ENCODE results near the gene PRKAG3. TPM values are rescaled to one million over a fixed set of nuclear protein-coding genes. Genes with fewer than 3 reads are reported as not detected.
"Not testable (repeated sequence)": the region's sequence is repeated elsewhere in the genome, so short reads cannot be mapped to it uniquely, and the experiment has no call there.

Gene PRKAG3
- total and polyA plus RNA-seq, 2 donors, result 1.2 TPM; not detected in 1

DNA sequence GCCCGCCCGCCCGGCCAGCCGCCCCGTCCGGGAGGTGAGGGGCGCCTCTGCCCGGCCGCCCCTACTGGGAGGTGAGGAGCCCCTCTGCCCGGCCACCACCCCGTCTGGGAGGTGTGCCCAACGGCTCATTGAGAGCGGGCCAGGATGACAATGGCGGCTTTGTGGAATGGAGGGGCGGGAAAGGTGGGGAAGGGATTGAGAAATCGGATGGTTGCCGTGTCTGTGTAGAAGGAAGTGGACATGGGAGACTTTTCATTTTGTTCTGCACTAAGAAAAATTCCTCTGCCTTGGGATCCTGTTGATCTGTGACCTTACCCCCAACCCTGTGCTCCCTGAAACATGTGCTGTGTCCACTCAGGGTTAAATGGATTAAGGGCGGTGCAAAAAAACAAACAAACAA is 15.4 kb upstream of the PRKAG3 start:
- not testable (repeated sequence) for DNase-seq (ENCODE audit: extremely low spot score); H3K4me1 ChIP-seq (ENCODE audit: insufficient read depth); H3K27ac ChIP-seq (ENCODE audit: low read depth); H3K4me3 ChIP-seq (ENCODE audit: low read depth, low read length); H3K36me3 ChIP-seq (ENCODE audit: insufficient read depth)
- WGBS, result 79% methylated on average over 17 of the region's 18 CpGs

DNA sequence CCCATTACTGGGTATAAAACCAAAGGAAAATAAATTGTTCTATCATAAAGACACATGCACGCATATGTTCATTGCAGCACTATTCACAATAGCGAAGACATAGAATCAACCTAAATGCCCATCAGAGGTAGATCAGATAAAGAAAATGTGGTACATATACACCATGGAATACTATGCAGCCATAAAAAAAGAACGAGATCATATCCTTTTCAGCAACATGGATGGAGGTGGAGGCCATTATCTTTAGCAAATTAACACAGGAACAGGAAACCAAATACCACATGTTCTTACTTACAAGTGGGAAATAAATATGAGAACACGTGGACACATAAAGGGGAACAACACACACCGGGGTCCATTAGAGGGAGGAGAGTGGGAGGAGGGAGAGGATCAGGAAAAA is 12.7 kb upstream of the PRKAG3 start:
- not testable (repeated sequence) for H3K36me3 ChIP-seq (ENCODE audit: insufficient read depth); H3K4me1 ChIP-seq (ENCODE audit: insufficient read depth); DNase-seq (ENCODE audit: extremely low spot score); H3K4me3 ChIP-seq (ENCODE audit: low read depth, low read length); H3K27ac ChIP-seq (ENCODE audit: low read depth)
- WGBS, result 78% methylated on average over 5 of the region's 5 CpGs

DNA sequence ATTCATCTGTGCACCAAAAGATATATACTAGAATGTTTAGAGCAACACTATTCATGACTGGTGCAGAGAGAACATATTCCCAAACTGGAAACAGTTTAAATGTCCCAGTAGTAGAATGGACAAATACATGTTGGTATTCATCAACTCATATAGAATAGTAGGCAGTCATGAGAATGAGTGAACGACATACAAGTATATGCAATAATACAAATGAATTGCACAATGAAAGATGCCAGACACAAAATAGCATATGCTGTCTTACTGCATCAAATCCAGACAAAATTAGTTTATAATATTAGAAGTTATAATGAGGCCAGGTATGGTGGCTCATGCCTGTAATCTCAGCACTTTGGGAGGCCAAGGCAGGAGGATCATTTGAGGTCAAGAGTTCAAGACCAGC is 8.3 kb upstream of the PRKAG3 start:
- Histone ChIP-seq H3K36me3 (ENCODE audit: insufficient read depth) (no peaks in the 10 kb centered on the region), H3K4me3 (ENCODE audit: low read depth, low read length) (no peak overlapping the region), H3K27ac (ENCODE audit: low read depth) (no peak overlapping the region), H3K4me1 (ENCODE audit: insufficient read depth) (no peaks in the 10 kb centered on the region)
- no peak for DNase-seq (ENCODE audit: extremely low spot score)
- WGBS, result 88% methylated on average over 1 of the region's 1 CpG

DNA sequence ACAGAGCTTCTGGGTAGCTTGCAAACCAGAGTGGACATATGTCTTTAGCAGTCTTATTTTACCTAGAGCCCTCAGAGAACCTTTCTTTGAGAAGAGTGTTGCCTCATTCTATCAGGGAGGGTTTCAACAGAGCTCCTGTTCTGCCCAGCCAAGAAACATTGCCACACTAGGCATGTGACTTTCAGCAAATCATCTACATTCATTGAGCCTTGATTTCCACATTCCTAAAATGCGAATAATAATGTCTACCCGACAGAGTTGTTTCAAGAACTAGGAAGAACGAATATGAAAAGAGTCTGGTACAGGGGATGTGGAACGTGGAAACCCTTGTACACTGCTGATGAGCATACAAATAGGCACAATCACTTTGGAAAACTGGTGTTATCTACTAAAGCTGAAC is 7.8 kb upstream of the PRKAG3 start:
- DNase-seq (ENCODE audit: extremely low spot score), result no peak
- H3K36me3 ChIP-seq (ENCODE audit: insufficient read depth), result no peaks in the 10 kb centered on the region
- WGBS, result 73% methylated on average over 4 of the region's 4 CpGs
- H3K27ac ChIP-seq (ENCODE audit: low read depth), result no peak overlapping the region
- H3K4me1 ChIP-seq (ENCODE audit: insufficient read depth), result no peaks in the 10 kb centered on the region
- H3K4me3 ChIP-seq (ENCODE audit: low read depth, low read length), result no peak overlapping the region

DNA sequence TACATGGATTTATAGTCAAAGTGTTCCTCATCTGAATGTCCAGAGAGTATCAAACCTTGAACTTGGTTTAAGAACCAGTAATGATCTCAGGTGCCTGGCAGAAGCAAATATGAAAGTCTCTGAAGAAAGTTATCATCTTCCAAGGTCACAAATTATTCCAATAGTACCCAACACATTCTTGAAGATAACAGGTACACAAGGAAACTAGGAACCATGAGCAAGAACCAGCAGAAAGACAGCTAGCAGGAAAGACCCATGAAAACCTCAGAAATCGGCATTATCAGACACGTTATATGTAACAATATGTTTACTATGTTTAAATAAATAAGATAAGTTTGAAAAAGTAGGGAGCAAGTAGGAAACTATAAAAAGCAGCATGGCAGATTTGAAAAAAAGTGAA is 5.9 kb upstream of the PRKAG3 start:
- no peak for DNase-seq (ENCODE audit: extremely low spot score)
- Histone ChIP-seq H3K36me3 (ENCODE audit: insufficient read depth) (no peaks in the 10 kb centered on the region), H3K4me3 (ENCODE audit: low read depth, low read length) (no peak overlapping the region), H3K4me1 (ENCODE audit: insufficient read depth) (no peaks in the 10 kb centered on the region), H3K27ac (ENCODE audit: low read depth) (no peak overlapping the region)
- WGBS, result 79% methylated on average over 2 of the region's 2 CpGs

DNA sequence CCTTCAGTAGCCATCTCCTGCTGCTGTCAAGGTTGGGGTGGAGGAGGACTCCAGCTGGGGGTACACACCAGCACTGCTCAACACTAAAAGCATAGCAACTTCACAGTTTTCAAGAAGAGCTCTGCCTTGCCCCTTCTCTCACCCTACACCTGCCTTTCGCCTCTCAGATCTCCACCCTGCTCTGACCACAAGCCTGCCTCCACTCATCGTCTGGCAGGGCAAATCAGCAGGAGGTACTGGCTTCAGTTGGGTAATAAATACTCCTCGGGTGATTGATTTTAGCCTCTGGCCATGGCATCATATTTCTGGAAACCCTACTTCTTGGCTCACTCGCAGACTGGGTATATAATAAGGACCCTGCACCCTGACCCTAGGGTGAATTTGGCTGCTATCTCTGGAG is 3.1 kb upstream of the PRKAG3 start:
- no peak overlapping the region for H3K27ac ChIP-seq (ENCODE audit: low read depth)
- DNase-seq (ENCODE audit: extremely low spot score), result no peak

DNA sequence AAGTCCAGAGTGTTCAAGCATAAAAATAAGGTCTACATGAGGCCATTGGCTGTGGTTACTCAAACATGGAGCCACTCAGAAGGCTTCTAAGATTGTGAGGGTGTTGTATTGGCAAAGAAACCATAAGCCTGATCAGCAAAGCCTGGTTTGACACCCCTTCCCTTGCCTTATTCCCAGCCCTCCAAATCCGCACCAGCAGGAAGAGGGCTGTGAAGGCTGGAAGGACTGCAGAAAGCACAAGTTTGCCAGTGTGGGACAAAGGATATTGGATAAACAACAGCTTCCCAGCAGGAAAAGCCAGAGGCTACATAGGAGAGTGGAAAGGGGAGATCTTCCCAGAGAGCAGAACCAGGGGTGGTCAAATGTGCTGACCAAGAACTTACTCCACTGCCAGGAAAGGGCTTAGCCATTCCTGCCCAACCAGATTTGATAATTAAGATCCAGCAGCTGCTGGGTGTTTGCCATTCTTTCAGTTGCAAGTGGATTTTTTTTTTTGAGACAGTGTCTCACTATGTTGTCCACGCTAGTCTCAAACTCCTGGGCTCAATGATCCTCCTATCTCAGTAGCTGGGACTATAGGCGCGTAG is 1.5 kb upstream of the PRKAG3 start:
- no peak overlapping the region for H3K4me3 ChIP-seq (ENCODE audit: low read depth, low read length)
- DNase-seq (ENCODE audit: extremely low spot score), result no peak
- WGBS, result 76% methylated on average over 4 of the region's 4 CpGs
- H3K36me3 ChIP-seq (ENCODE audit: insufficient read depth), result no peaks in the 10 kb centered on the region
- H3K4me1 ChIP-seq (ENCODE audit: insufficient read depth), result no peaks in the 10 kb centered on the region
- no peak overlapping the region for H3K27ac ChIP-seq (ENCODE audit: low read depth)

More for the DNA sequence above, 3.1 kb upstream of the PRKAG3 start:
- Histone ChIP-seq H3K4me1 (ENCODE audit: insufficient read depth) (no peaks in the 10 kb centered on the region), H3K36me3 (ENCODE audit: insufficient read depth) (no peaks in the 10 kb centered on the region), H3K4me3 (ENCODE audit: low read depth, low read length) (no peak overlapping the region)
- WGBS, result 62% methylated on average over 4 of the region's 4 CpGs

DNA sequence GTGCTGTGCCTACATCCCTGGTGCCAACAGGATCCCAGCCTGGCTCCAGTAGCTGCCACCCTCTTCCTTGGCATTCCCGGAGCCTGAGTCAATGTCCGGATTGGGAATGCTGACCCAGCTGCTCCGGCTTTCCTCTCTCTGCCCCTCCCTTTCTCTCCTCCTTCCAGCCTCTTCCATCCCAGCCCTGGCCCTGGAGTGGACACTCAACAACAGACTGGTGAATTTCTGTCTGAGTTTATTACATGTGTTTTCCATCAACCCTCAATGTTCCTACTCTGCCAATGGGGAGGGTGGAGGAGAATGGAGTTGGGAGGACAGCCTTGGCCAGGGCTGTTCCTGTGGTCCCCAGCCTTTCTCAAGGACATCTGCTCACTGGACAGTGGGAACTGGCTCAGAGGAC is 917 bp upstream of the PRKAG3 start:
- 57% methylated on average over 3 of the region's 3 CpGs for WGBS
- Histone ChIP-seq H3K4me1 (ENCODE audit: insufficient read depth) (no peaks in the 10 kb centered on the region), H3K4me3 (ENCODE audit: low read depth, low read length) (no peak overlapping the region), H3K36me3 (ENCODE audit: insufficient read depth) (no peaks in the 10 kb centered on the region), H3K27ac (ENCODE audit: low read depth) (no peak overlapping the region)
- no peak for DNase-seq (ENCODE audit: extremely low spot score)

DNA sequence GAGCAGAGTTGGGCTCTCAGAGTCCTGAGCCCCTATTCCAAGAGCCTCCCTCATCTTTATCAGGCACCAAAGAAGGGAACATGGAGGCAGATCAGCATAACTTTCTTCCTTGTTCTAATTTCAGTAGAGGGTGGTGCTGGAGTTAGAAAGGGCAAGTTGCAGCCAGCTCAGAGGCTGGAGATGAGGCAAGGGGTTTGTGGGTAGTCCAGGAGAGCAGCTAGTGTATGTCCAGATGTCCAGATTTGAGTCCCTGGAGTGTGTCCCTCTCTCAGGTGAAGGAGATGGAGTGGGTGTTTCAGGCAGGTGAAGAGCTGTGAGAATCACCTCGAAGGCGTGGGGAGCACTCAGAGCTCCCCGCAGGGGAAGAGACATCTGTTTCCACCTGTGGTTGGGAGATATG is 478 bp upstream of the PRKAG3 start:
- Histone ChIP-seq H3K4me3 (ENCODE audit: low read depth, low read length) (no peak overlapping the region), H3K4me1 (ENCODE audit: insufficient read depth) (no peaks in the 10 kb centered on the region), H3K36me3 (ENCODE audit: insufficient read depth) (no peaks in the 10 kb centered on the region), H3K27ac (ENCODE audit: low read depth) (no peak overlapping the region)
- WGBS, result 86% methylated on average over 3 of the region's 3 CpGs
- no peak for DNase-seq (ENCODE audit: extremely low spot score)

DNA sequence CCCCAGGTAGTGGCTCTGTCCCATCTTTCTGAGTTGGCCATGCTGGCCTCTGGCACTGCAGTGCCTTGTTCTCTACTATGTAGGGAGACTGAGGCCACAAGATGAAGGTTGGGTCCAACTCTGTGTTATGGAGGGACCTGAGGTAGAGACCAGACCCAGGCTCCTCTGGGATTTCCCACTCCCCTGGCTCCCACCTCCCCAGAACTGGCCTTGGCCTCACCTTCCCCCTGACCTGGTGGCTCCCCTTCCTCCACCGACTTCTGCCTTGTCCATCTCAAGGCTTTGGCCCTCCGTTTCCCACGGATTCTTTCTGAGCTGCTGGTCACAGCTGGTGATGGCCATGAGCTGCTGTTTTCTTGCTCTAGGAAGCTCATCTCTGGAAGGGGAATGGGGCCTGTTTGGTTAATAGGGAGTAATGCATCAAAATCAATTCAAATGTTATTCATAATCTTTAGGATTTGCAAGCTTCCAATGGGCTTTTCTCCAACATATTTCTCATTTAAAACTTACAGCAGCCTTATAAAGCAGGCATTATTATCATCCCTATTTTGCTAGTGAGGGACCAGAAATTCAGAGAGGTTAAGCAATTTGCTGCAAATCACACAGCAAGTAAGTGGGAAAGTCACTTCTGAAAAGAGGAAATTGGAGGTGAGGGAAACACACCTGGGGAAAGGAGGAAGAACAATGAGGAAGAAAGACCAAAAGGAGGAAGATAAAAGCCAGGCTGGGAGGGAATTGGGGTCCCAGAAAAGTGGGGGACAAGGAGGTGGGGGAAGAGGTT is 887 bp downstream of the PRKAG3 start:
- no peaks in the 10 kb centered on the region for H3K36me3 ChIP-seq (ENCODE audit: insufficient read depth)
- no peaks in the 10 kb centered on the region for H3K4me1 ChIP-seq (ENCODE audit: insufficient read depth)

DNA sequence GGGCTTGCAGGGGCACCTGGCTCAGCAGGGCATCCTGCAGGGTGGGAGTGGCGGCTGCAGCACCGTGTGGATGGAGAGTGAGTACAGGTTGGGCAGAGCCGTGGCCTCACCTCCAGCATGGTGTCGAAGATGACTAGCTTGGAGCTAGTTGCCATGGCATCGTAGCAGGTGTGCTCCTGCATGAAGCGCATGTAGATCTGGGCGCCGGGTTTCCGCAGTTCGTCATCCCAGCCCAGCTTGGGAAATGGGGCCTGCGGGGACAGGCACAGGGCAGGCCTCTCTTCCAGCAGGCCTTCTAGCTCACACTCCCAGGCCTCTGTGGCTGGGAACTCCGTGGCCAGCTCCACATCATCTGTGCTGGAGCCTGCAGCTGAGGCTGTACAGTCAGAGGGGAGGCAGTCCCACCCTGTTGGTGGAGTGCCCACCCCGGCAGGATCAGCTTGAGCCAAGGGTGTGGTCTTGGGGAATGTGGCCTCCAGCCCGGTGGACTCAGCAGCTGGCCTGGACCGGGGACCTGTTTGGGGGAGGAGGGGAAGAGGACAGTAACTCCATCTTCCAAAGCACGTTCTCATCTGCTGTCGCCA is 1.6 kb downstream of the PRKAG3 start:
- WGBS, result 68% methylated on average over 17 of the region's 17 CpGs
- Histone ChIP-seq H3K4me1 (ENCODE audit: insufficient read depth) (no peaks in the 10 kb centered on the region), H3K4me3 (ENCODE audit: low read depth, low read length) (no peak overlapping the region), H3K27ac (ENCODE audit: low read depth) (no peak overlapping the region), H3K36me3 (ENCODE audit: insufficient read depth) (no peaks in the 10 kb centered on the region)
- no peak for DNase-seq (ENCODE audit: extremely low spot score)

More for the DNA sequence above, 887 bp downstream of the PRKAG3 start:
- DNase-seq (ENCODE audit: extremely low spot score), result no peak
- no peak overlapping the region for H3K27ac ChIP-seq (ENCODE audit: low read depth)
- H3K4me3 ChIP-seq (ENCODE audit: low read depth, low read length), result no peak overlapping the region
- WGBS, result 70% methylated on average over 3 of the region's 3 CpGs

DNA sequence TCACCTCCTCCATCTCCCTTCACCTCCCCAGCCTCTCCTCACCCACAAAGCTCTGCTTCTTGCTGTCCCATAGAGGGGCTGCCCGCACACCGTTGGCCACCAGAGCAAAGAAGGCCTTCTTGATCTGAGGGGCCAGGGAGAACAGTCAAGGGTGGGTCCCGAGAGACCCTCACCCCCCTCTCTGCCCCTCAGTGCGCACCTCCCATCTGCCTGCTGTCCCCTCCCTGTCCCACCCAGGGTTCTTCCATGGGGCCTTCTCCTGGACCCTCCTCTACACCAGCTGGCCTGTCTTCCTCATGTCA is 3.2 kb downstream of the PRKAG3 start:
- 88% methylated on average over 4 of the region's 4 CpGs for WGBS

DNA sequence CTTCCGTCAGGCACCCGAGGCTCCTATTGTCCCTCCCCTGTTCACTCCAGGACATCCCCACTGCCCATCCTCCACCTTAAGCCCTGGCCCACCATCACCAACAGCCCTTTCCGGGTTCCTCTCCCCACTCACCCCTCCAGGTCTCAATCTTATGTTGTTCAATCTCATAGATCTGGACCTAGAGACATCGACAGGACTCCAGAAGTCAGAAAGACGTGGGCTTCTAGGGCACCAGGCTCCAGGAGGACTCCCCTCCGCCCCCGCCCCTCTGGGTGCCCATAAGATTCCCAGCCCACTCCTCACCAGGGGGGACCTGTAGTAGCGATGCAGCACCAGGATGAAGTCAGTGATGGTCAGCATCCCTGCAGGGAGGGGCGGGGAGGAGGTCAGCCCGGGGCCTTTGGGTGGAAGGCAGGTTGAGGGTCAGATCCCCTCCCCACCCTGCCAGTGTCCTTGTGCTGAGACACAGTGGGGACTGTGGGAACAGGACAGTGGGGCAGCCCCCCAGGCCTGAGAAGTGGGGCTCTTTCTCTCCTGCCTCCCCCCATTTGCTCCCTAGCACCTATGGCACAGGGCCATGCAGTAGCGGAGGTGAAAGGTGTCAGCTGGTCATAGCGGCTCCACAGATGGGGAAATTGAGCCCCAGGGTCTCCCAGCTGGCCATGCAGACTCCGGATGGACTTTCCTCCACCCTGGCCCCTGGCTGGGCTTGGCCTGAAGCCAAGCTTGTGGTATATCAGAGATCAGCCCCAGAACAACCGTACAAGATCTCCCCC is 3.7 kb downstream of the PRKAG3 start:
- Histone ChIP-seq H3K36me3 (ENCODE audit: insufficient read depth) (no peaks in the 10 kb centered on the region), H3K27ac (ENCODE audit: low read depth) (no peak overlapping the region), H3K4me3 (ENCODE audit: low read depth, low read length) (no peak overlapping the region), H3K4me1 (ENCODE audit: insufficient read depth) (no peaks in the 10 kb centered on the region)
- 61% methylated on average over 14 of the region's 14 CpGs for WGBS
- DNase-seq (ENCODE audit: extremely low spot score), result no peak

More for the DNA sequence above, 3.2 kb downstream of the PRKAG3 start:
- no peak for DNase-seq (ENCODE audit: extremely low spot score)
- no peaks in the 10 kb centered on the region for H3K4me1 ChIP-seq (ENCODE audit: insufficient read depth)
- H3K36me3 ChIP-seq (ENCODE audit: insufficient read depth), result no peaks in the 10 kb centered on the region
- no peak overlapping the region for H3K4me3 ChIP-seq (ENCODE audit: low read depth, low read length)
- no peak overlapping the region for H3K27ac ChIP-seq (ENCODE audit: low read depth)

DNA sequence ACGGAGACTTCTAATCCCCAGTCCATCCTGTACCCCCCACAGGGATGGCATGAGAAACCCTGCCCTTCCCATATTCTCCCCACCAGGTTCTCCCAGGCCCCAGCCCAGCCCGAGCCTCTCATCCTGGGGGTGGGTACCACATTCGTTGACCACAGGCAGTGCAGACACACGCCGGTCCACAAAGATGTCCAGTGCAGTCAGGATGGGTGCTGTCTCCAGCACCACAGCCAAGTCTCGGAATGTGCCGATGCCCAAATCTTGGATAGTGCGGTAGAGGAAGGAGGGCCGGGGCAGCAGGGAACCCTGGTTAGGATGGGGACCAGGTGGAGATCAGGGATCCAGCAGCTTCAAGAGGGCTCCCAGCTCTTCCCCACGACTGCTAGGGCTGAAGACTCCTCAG is 4.8 kb downstream of the PRKAG3 start:
- DNase-seq (ENCODE audit: extremely low spot score), result no peak
- Histone ChIP-seq H3K36me3 (ENCODE audit: insufficient read depth) (no peaks in the 10 kb centered on the region), H3K4me3 (ENCODE audit: low read depth, low read length) (no peak overlapping the region), H3K27ac (ENCODE audit: low read depth) (no peak overlapping the region), H3K4me1 (ENCODE audit: insufficient read depth) (no peaks in the 10 kb centered on the region)
- WGBS, result 85% methylated on average over 10 of the region's 10 CpGs
